GM12892 (cell line): ENCODE results near the gene DCST1.

Experiments
- POLR2A ChIP-seq: IDR thresholded peaks from 2 replicates; pipeline ENCODE4 v1.6.1; 2011; ENCODE audit warnings: low read depth, low read length, control low read depth
- POLR2AphosphoS5 ChIP-seq: IDR thresholded peaks from 2 replicates; pipeline ENCODE4 v1.6.1; 2011; ENCODE audit warnings: low read depth, low read length, control low read depth

- TF ChIP-seq POLR2A (no peak), POLR2AphosphoS5 (no peak)
Observed at GRCh38 chr1:155015527-155016230, 17.9 kb upstream of the DCST1 start.
